Measurements from ENCODE around the gene SH3BP4.

SH3BP4 gene

DNA sequence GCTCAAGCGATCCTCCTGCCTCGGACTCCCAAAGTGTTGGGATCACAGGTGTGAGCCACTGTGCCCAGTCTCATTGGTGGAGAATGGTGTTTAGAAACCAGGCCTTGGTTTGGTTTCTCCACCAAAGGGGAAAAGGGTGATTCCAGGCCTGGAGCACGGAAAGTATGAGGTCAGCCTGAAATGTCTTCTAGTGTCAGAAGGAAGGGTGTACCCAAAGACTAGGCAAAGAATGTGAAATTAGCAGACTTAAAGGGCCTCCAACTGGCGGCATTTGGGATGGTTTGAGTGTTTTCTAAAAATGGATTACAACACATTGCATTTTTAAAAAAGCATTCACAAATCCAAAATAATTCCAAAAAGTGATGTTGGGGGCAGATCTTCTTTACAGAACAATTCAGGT lies 139.6 kb downstream of the SH3BP4 start:
- no peak for DNase-seq (ENCODE audit: low read depth)

- no peak for DNase-seq (ENCODE audit: low read depth)
Measured at GRCh38 chr2:235091983-235092382, 140.2 kb downstream of the SH3BP4 start.

DNA sequence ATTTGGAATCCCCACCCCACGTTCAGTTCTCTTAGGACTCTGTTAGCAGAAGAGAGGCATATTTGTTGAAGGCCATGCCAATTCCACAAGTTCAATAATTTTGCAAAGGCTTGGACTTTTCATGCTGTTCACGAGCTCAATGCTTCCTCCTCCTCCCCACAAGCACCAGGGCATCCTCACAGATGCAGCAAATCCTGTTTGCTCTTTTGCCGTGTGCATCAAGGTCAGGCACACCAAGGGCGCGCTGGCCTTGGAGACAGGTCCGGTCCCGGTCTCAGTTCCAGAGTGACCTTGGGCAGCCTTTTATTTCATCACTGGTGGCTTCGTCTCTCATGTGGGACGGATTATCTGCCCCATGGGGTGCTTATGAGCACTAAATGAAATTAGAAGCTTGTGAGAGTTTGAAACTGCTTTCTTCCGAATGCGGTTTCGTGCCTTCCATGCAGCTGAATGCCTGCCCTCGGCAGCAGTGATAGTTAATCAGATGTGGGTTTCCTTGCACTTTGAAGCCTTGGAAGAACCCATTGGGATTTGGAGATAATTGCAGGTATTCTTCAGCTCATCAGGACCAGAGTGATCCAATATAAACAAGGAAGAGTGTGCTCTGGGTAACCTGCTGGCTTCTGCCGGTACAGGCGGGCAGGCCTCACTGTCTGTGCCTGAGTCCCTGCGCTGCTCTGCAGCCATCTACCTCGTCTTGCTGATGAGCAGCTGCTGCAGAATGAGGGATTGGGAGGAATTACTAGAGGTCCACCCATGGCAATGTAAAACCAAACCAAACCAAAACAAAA lies 140.8 kb downstream of the SH3BP4 start:
- DNase-seq (ENCODE audit: low read depth): no peak

DNA sequence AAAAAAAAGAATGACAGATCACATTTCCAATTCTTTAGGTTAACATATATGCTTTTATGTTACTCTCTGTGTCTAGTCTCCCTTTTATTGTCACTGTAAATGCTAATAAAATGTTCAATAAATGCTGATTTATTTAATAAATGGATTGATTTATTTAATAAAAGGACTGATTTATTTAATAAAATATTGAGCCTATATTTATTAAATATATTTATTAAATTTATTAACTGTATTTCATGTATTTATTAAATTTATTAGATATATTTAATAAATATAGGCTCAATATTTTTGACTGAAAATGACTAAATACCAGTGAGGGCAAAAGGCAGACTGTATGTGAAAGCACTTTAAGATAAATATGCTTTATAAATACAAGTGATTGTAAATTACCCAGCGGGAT lies 142.6 kb downstream of the SH3BP4 start:
- no peak for DNase-seq (ENCODE audit: low read depth)

GRCh38 chr2:235095569-235095968 lies 143.8 kb downstream of the SH3BP4 start:
- DNase-seq (ENCODE audit: low read depth): no peak

DNA sequence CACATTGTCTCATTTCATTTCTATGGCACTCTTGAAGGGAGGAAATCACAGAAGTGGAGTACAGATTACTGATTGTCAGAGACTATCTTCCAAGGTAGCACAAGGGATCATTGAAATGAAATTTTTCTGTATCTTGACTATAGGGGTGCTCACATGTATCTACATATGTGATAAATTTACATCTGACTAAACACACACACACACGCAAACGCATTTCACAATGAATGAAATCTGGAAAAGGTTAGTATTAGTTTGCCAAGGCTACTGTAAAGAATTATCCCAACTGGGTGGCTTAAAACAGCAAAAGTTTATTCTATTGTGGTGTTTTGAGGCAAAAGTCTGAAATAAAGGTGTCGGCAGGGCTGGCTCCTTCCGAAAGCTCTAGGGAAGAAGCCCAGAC lies 144.6 kb downstream of the SH3BP4 start:
- no peak for DNase-seq (ENCODE audit: low read depth)

DNA sequence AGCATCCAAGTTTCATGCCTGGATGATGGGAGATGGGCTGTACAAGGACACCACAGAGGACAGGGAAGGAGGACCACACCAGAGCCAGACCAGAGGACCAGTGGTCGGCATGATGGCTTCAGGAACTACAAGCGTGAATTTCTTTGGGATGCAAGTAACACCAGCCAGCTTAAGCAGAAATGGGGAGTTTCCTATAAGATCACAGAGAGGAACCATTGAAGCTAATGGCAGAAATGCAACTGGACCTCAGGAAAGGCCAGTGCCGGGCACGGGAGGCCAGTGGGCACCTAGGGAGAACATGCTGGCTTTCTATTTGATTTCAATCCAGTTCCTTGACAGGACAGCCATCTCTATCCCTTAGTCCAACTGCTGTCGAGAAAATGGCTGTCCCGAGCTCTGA lies 145.4 kb downstream of the SH3BP4 start:
- DNase-seq (ENCODE audit: low read depth): no peak

DNA sequence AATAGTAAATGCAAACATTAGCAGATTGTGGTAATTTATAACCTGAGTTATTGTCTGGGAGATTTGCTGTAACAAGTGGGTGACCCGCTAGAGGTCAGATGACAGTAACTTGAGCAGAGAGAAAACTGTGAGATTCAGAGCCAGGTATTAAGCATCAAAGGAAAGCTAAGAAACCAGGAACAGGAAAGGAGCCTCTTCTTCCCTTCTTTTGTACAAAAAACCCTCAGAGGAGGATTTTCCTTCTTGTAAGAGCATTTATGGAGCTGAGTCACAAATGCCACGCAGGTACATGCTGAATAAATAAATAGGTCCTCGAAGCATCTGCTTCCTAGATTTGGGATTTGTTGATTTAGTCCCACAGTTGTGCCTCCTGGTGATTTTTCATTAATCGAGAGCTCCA lies 146.5 kb downstream of the SH3BP4 start:
- no peak for DNase-seq (ENCODE audit: low read depth)

DNA sequence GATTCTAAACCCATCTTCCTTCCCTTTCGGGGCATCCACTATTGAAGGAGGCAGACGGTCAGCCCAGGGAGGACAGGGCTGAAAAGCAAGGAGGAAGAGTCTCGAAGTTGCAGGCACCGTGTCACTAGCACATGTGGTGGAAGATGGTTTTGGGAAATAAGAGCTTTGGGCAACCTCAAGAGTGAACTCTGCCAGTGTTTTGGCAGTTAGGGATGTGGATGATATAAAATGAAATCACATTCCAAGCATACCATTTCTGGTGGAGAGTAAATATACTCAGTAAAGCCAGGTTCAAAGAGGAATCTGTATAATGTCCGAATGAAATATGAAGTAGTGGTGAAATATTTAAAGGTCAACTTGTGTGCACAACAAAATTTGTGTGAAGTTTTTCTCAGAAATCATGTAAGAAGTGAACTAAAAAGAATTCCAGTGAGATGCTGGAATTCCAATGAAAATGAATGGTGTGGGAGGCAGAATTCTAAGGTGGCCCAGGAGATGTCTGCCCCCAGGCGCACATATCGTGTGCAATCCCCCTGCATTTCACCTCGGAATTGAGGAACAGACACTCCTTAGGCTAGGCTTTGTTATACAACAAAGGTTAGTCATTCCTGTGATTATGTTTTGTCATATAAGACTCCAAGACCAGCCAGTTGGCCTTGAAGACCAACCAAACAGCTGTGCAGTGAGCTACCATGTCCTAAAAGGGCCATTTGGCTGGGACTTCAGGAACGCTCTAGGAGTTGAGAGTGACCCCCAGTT lies 147.1 kb downstream of the SH3BP4 start:
- no peak for DNase-seq (ENCODE audit: low read depth)

DNA sequence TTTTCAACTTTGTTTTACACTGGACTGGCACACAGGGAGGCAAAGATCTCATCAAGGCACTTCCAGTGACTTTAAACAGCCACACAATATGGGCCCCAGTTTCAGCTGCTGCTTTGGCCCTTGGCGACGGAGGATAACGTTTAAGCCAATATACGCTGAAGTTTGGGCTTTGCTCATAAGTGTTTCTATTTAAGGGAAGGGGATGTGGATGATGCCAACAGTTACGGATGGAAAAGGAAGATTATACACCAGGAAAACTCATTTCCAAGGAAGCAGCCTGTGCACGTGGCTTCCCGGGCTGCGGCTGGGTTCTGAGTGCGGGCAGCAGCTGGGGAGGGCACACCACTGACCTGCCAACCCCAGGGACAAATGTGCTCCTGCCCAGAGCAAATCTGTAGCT lies 151.1 kb downstream of the SH3BP4 start:
- DNase-seq (ENCODE audit: low read depth): no peak
